WTC11 (cell line): ENCODE data around the gene FFAR1.

Experiments used
- CREM ChIP-seq: sonication (generic); formaldehyde crosslinking; IDR thresholded peaks from 2 replicates; pipeline ENCODE4 v1.8.1; 2022; ENCODE audit warnings: mild to moderate bottlenecking, missing genetic modification reagents, moderate library complexity
- ETV6 ChIP-seq: sonication (generic); formaldehyde crosslinking; IDR thresholded peaks from 2 replicates; pipeline ENCODE4 v1.8.1; 2022; ENCODE audit warnings: mild to moderate bottlenecking, missing genetic modification reagents
- FOXK1 ChIP-seq: sonication (generic); formaldehyde crosslinking; IDR thresholded peaks from 2 replicates; pipeline ENCODE4 v1.8.0; 2022; ENCODE audit warnings: mild to moderate bottlenecking, moderate library complexity, missing genetic modification reagents
- FOXP1 ChIP-seq: sonication (generic); formaldehyde crosslinking; IDR thresholded peaks from 2 replicates; pipeline ENCODE4 v1.8.0; 2022; ENCODE audit warnings: missing genetic modification reagents, mild to moderate bottlenecking, moderate library complexity, borderline replicate concordance
- GTF2I ChIP-seq: fragments of 250-450 bp; sonication (Bioruptor Pico); conservative IDR thresholded peaks from 2 replicates; pipeline ENCODE4 v1.4.0; 2021; ENCODE audit warnings: mild to moderate bottlenecking
- TF ChIP-seq, protein P1 (sequence below): fragments of 200-600 bp; IDR thresholded peaks from 2 replicates; pipeline ENCODE4 v1.8.0; 2022; ENCODE audit warnings: antibody characterized with exemption
- TF ChIP-seq, protein P2 (sequence below): sonication (generic); formaldehyde crosslinking; IDR thresholded peaks from 2 replicates; pipeline ENCODE4 v1.8.1; 2022; ENCODE audit warnings: mild to moderate bottlenecking, moderate library complexity, missing genetic modification reagents
- TF ChIP-seq, protein P3 (sequence below): sonication (generic); formaldehyde crosslinking; IDR thresholded peaks from 2 replicates; pipeline ENCODE4 v1.8.1; 2022; ENCODE audit warnings: missing genetic modification reagents, borderline replicate concordance
- TF ChIP-seq, protein P4 (sequence below): fragments of 250-450 bp; sonication (Bioruptor Pico); IDR thresholded peaks from 2 replicates; pipeline ENCODE4 v2.1.2; 2022; ENCODE audit warnings: mild to moderate bottlenecking, moderate library complexity

DNA sequence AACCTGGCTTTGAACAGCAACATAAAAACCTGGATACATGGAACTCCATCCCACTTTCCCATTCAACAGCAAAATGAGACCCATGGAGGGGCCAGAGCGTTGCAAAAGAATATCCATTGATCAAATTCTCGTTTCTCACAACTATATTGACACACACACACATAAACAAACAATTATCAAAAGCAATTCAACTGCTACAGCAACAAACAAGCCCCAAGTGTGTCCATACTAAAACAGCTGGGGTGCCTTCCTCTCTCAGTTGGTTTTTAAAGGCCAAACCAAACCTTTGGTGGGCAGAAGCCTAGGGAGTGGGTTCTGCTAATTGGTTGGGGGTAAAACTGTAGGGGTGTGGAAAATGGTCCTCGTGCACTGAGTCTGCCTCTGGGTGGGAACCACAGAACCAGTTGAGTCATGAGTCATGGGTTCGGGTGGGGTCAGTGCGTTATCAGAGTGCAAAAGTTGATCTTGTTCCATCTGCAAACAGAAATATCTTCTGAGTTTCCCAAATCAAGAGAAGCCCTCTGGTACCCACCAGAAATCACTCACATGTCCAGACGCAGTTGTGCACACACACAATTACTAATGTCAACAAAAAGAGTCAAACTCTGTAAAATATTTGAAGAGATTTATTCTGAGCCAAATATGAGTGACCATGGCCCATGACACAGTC is 41.6 kb downstream of the FFAR1 start:
- TF ChIP-seq, protein P1, sequence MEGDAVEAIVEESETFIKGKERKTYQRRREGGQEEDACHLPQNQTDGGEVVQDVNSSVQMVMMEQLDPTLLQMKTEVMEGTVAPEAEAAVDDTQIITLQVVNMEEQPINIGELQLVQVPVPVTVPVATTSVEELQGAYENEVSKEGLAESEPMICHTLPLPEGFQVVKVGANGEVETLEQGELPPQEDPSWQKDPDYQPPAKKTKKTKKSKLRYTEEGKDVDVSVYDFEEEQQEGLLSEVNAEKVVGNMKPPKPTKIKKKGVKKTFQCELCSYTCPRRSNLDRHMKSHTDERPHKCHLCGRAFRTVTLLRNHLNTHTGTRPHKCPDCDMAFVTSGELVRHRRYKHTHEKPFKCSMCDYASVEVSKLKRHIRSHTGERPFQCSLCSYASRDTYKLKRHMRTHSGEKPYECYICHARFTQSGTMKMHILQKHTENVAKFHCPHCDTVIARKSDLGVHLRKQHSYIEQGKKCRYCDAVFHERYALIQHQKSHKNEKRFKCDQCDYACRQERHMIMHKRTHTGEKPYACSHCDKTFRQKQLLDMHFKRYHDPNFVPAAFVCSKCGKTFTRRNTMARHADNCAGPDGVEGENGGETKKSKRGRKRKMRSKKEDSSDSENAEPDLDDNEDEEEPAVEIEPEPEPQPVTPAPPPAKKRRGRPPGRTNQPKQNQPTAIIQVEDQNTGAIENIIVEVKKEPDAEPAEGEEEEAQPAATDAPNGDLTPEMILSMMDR = no peak
- TF ChIP-seq CREM = no peak
- no peak for TF ChIP-seq ETV6 (CRISPR knock-in tag)
- TF ChIP-seq FOXK1 (CRISPR knock-in tag) = no peak
- TF ChIP-seq, protein P2, sequence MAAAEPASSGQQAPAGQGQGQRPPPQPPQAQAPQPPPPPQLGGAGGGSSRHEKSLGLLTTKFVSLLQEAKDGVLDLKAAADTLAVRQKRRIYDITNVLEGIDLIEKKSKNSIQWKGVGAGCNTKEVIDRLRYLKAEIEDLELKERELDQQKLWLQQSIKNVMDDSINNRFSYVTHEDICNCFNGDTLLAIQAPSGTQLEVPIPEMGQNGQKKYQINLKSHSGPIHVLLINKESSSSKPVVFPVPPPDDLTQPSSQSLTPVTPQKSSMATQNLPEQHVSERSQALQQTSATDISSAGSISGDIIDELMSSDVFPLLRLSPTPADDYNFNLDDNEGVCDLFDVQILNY (CRISPR knock-in tag) = no peak
- TF ChIP-seq, protein P3, sequence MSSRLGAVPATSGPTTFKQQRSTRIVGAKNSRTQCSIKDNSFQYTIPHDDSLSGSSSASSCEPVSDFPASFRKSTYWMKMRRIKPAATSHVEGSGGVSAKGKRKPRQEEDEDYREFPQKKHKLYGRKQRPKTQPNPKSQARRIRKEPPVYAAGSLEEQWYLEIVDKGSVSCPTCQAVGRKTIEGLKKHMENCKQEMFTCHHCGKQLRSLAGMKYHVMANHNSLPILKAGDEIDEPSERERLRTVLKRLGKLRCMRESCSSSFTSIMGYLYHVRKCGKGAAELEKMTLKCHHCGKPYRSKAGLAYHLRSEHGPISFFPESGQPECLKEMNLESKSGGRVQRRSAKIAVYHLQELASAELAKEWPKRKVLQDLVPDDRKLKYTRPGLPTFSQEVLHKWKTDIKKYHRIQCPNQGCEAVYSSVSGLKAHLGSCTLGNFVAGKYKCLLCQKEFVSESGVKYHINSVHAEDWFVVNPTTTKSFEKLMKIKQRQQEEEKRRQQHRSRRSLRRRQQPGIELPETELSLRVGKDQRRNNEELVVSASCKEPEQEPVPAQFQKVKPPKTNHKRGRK (CRISPR knock-in tag) = no peak
- no peak for TF ChIP-seq FOXP1 (CRISPR knock-in tag)
- no peak for TF ChIP-seq GTF2I
- TF ChIP-seq, protein P4, sequence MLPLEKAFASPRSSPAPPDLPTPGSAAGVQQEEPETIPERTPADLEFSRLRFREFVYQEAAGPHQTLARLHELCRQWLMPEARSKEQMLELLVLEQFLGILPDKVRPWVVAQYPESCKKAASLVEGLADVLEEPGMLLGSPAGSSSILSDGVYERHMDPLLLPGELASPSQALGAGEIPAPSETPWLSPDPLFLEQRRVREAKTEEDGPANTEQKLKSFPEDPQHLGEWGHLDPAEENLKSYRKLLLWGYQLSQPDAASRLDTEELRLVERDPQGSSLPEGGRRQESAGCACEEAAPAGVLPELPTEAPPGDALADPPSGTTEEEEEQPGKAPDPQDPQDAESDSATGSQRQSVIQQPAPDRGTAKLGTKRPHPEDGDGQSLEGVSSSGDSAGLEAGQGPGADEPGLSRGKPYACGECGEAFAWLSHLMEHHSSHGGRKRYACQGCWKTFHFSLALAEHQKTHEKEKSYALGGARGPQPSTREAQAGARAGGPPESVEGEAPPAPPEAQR (CRISPR knock-in tag) = no peak
